HG03521 (cell line): ENCODE results near the gene AQP10.
A peak's percentile ranks its signal among the peaks of the same experiment; 100 is the strongest.
"Not testable (repeated sequence)": the region's sequence is repeated elsewhere in the genome, so short reads cannot be mapped to it uniquely, and the experiment has no call there.

Experiments used
- ATAC-seq: cut with Tn5 transposase; IDR thresholded peaks from one replicate; pipeline ENCODE4 v1.9.1; 2021; ENCODE audit warnings: mild to moderate bottlenecking, moderate library complexity; ENCODE audit not compliant: unreplicated experiment

Gene AQP10

GRCh38 chr1:154323493-154323892, 2.6 kb downstream of the AQP10 start:
- no peak for ATAC-seq

DNA sequence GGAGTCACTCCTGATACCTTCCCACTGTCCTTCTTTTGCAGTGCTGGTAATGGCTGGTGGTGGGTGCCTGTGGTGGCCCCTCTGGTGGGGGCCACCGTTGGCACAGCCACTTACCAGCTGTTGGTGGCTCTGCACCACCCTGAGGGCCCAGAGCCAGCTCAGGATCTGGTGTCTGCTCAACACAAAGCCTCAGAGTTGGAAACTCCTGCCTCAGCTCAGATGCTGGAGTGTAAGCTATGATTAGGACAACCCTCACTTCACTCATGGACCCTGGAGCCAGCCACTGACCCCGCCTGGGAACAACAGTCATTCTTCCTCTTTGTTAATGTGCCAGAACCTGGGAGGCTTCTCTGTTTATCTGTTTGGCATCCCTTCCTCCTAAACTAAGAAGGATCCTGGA, 3.3 kb downstream of the AQP10 start:
- no peak for ATAC-seq

- ATAC-seq: peak; percentile 32
Observed at GRCh38 chr1:154324669-154325582, 4.0 kb downstream of the AQP10 start, which contains the start of gene ATP8B2. Gene ATP8B2, plus strand, starts transcription at chr1:154325525. Its CDS starts 2,617 bp downstream, at chr1:154328142.

DNA sequence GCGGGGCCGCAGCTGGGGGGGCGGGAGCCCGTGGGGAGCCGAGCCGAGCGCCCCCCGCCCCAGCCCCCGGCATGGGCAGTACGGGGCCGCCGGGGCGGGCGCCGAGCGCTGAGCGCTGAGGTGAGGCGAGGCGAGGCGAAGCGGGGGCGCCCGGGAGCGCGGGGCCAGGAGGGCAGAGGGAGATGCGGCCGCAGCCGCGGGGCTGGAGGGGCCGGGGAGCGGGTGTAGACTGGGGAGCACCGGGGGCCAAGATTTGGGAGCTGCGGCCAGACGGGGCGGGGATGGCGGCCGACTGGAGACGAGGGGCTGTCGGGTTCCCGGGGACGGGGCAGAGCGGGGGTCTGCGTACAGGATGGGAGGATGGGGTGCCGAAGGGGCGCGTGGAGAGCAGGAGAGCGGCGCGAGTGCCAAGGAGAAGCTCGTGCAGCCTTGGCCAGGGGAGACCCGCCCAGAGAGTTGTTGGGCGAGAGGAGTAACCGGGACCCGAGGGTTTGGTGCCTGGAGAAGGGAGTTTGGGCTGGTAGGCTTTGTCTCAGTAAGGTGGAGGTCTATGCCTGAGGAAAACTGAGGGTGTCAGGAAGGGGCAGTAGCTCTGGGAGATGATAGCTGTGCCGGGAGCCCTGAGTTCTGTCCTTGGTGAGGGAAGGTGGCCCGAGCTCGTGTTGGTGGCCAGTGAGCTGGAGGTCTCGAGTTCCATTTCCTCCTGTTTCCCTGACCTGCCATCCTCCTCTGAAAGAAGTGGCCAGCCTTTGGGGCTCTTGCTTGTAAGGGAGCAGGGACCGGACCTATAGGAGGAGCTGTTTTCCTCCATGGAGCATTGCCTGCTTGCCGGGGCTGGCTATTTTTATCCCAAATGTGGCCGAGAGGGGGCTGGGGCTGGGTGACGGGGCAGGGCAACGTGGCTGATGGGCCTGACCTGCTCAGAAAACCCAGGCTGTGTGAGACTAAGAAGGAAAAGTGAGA, 5.0 kb downstream of the AQP10 start:
- no peak for ATAC-seq

- no peak for ATAC-seq
Observed at GRCh38 chr1:154326546-154327465, 5.9 kb downstream of the AQP10 start.

DNA sequence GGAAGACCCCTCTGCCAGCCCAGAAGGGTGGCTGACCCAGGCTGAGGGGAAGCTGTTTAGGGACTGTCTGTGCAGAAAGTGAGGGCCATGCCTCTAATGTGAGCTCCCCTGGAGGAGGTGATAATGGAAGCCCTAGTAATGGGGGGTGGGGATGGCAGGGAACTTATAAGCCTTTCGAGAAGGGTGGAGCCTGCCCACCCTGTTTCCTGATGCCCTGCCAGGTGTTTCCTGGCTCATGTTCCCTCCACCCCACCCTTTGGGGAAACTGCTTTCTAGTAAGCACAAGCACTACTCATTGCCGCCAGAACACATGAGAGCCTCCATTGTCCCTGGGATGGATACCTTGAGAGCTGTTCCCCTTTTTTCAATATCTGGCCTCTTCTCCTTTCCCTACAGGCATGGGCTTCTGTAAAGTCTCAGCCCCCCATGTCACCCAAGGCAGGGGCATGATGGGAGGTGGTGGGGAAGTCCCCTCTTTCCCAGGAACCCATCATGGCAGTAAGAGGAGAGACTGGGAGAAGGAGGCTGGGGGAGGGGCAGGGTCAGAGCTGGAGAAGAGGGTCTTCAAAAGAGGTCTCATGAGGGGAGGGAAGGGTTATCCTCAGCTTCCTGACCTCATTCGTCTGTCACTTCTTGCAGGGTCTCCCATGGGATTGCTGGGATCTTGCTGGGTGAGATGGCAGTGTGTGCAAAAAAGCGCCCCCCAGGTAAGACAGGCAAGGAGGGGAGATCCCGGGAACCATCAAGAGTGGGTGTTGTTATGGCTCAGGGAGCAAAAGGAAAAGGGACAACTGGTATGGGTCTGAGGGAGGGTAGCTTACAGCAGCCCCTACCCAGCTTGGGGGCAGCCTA, 6.8 kb downstream of the AQP10 start:
- no peak for ATAC-seq

- ATAC-seq: no peak
Observed at GRCh38 chr1:154328318-154329151, 7.6 kb downstream of the AQP10 start.

DNA sequence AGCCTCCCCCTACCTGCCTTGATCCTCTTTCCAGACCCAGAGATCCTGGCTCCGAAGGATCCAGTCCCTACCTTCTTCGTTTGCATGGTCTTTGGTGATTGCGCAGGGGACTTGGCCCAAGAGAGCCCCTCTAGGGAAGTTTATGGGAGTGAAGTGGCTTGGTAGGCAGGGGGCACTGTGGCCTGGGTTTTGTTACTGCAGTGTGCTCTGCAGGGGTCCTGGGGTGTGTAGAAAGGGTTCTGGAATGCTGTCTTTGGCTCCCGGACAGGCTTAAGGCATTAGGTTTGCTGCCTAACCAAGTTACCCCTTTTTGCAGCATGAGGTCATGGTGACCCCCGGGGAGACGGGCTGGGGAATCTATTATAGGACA, 8.2 kb downstream of the AQP10 start:
- no peak for ATAC-seq

GRCh38 chr1:154329551-154330131, 8.7 kb downstream of the AQP10 start:
- no peak for ATAC-seq

DNA sequence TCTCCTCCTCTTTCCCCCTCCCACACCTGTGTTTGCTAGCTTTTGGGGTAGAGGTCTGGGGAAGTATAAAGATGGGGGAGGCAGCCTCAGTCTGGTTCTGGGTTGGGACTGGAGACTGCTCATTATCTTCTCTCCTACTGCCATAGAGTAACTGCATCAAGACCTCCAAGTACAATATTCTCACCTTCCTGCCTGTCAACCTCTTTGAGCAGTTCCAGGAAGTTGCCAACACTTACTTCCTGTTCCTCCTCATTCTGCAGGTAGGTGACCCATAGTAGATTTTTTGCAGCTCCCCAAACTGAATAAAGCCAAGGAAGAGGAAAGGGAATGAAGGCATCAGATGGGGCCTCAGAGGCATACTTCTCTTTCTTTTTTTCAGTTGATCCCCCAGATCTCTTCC, 9.8 kb downstream of the AQP10 start:
- ATAC-seq: no peak

- no peak for ATAC-seq
Observed at GRCh38 chr1:154334079-154335024, 13.5 kb downstream of the AQP10 start.

- ATAC-seq: peak; percentile 53
Observed at GRCh38 chr1:154335025-154335714, 14.3 kb downstream of the AQP10 start.

DNA sequence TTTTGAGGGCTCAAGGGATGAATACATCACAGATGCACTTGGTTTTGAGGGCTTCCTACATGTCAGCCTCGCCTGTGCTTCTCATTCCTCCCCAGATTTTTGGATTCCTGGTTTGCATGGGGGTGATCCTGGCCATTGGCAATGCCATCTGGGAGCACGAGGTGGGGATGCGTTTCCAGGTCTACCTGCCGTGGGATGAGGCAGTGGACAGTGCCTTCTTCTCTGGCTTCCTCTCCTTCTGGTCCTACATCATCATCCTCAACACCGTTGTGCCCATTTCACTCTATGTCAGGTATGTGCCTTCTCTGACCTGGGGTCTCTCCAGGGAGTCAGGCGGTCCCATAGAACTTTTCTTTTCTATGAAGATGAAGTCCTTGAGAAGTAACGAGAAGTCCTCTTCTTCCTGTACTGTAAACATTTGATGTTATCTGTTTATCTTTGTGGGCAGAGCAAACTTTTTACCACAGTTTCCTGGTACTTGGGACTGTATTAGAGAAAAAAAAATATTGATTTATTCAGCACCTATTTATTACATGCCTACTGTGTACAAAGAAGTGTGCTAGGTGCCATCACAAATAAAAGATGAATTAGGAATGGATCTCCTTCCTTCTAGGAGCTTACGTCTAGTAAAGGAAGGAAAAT, 16.5 kb downstream of the AQP10 start:
- no peak for ATAC-seq

GRCh38 chr1:154338875-154339274, 18.0 kb downstream of the AQP10 start:
- no peak for ATAC-seq

- not testable (repeated sequence) for ATAC-seq
Observed at GRCh38 chr1:154341366-154341765, 20.5 kb downstream of the AQP10 start.

DNA sequence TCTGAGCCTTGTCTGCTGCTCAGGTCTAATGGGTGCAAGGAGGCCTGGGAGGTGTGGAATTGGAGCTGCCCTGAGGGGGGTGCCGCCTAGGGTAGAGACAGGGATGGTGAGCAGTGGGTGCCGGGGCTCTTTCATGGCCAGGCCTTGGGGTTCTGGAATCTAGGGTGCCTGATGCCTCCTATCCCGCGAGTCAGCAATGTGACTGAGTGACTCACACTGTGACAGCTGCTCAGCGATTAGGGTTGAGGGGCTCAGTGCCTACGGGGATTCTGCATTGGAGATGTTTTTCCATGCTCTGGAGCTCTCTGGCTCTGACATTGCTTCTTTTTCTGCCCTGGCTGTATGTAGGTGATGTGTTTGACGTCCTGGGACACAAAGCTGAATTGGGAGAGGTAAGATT, 21.2 kb downstream of the AQP10 start:
- no peak for ATAC-seq
